GM19240 (cell line): Measurements from ENCODE around the gene QSOX1.

Experiments
- DNase-seq: peaks from one replicate; pipeline ENCODE4 v3.0.0; 2011; ENCODE audit warnings: low spot score; ENCODE audit not compliant: insufficient read length

QSOX1 gene

DNA sequence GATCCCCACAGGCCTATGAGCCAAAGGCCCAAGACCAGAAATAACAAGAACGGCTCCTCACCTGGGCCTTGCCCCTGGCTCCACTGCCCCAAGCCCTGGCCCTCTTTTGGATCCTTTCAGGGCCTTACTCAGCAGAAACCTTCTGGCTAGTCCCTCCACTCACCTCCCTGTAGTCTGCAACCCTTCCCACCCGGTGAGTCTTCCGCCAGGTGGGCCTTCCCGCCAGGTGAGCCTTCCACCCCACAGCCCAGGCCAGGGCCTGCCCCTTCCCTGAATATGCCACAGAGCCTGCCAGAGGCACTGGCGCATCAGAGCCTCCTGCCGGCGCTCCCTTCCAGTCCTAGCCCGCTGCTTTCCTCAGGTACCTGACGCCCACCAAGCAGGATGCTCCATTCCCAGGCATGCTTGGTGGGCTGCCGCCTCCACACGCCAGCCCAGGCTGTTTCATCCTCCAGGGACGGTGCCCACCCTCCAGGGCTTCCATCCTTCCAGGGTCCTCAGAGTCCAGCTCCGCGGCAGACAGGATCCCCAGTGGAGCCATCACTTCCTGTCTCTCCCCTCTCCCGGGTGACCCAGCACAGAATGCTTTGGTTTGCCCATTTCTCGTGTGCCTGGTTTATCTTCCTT, 96.3 kb downstream of the QSOX1 start:
- DNase-seq = no peak

DNA sequence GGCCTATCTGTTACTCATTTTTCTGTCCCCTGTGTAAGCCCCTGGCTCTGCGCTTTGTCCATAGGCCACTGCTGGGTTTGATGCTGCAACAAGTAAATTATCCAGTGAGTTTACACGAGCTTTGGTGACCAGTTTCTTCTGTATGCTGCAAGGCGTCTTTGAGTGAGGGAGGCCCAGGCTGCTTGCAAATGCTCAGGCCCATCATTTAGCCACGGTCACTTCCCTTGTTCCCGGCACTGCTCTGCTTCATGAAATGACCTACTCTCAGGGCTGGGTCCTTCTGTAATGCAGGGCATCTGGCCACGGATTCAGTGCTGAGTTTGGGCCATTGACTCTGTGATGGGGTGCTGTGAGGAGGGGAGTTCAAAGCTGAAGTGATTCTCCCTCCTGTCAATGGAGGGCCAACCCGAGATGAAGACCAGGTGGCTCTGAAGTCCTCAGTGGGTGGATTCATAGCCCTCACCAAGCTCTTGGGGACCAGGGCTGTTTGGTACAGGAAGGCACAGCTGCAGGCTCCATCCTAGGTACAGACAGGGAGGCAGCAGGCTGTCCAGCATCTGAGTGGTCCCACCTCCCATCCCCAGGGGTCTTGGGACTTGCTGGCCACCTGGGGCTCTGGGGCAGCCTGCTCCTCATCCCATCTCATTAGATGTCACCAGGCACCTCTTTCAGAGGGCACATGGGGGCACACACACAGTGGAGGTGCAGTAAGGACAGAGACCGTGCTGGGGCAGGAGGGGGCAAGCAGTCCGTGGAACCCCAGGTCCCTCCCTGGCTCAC, 97.0 kb downstream of the QSOX1 start:
- DNase-seq = no peak

- DNase-seq = peak; percentile 67
Observed at GRCh38 chr1:180252638-180253536, 98.2 kb downstream of the QSOX1 start.
